Keratinocyte (primary cell): ENCODE measurements around the gene AFTPH. TPM values are rescaled to one million over a fixed set of nuclear protein-coding genes. Genes with fewer than 3 reads are reported as not detected.
A peak's percentile ranks its signal among the peaks of the same experiment; 100 is the strongest.

Experiments
- DNase-seq: peaks from one replicate; pipeline ENCODE4 v3.0.0-alpha.2; 2011; ENCODE audit warnings: low read depth, missing footprints, low spot score
- FAIRE-seq: peaks from 2 replicates; lab custom pipeline; 2011; peaks lifted over from hg19 to GRCh38; lab: Jason Lieb, UNC
- H2AFZ ChIP-seq: 2 replicates; pipeline ENCODE4 v1.6.0; 2012; ENCODE audit warnings: low read length, control low read depth, inconsistent platforms; ENCODE audit not compliant: control insufficient read depth
- H3K27ac ChIP-seq: 2 replicates; pipeline ENCODE4 v1.5.1; 2011; ENCODE audit warnings: low read length; ENCODE audit not compliant: control insufficient read depth, insufficient read depth
- H3K27me3 ChIP-seq: 3 replicates; pipeline ENCODE4 v1.6.0; 2011; ENCODE audit warnings: low read length; ENCODE audit not compliant: control insufficient read depth, insufficient read depth; ENCODE audit errors: extremely low read depth
- H3K36me3 ChIP-seq, 2 experiments: 2 replicates in 1 of 2; 3 replicates in 1 of 2; pipeline ENCODE4 v1.5.1; 2011; ENCODE audit warnings: low read length in 2 of 2, mild to moderate bottlenecking in 1 of 2; ENCODE audit not compliant: control insufficient read depth in 2 of 2, insufficient read depth in 2 of 2; ENCODE audit errors: extremely low read depth in 1 of 2
- H3K4me1 ChIP-seq: 3 replicates; pipeline ENCODE4 v1.5.1; 2011; ENCODE audit warnings: low read length; ENCODE audit not compliant: control insufficient read depth, insufficient read depth; ENCODE audit errors: extremely low read depth
- H3K4me2 ChIP-seq: 3 replicates; pipeline ENCODE4 v1.6.0; 2011; ENCODE audit warnings: low read depth, low read length; ENCODE audit not compliant: control insufficient read depth, insufficient read depth; ENCODE audit errors: extremely low read depth
- H3K4me3 ChIP-seq, 3 experiments: fragments of 200-600 bp in 1 of 3; sonication (generic) in 1 of 3; 2 replicates in 2 of 3; 3 replicates in 1 of 3; pipeline ENCODE4 v1.5.1; 2011 to 2016; ENCODE audit warnings: low read length in 3 of 3, mild to moderate bottlenecking in 3 of 3, control low read depth in 2 of 3, inconsistent platforms in 1 of 3, low read depth in 1 of 3, mixed read lengths in 1 of 3, mixed run types in 1 of 3, moderate library complexity in 1 of 3; ENCODE audit not compliant: control insufficient read depth in 2 of 3, insufficient read depth in 2 of 3; ENCODE audit errors: extremely low read depth in 1 of 3
- H3K79me2 ChIP-seq: 2 replicates; pipeline ENCODE4 v1.6.0; 2012; ENCODE audit warnings: low read length; ENCODE audit not compliant: control insufficient read depth, insufficient read depth
- H3K9ac ChIP-seq: 3 replicates; pipeline ENCODE4 v1.6.0; 2011; ENCODE audit warnings: low read length; ENCODE audit not compliant: control insufficient read depth, insufficient read depth; ENCODE audit errors: extremely low read depth
- H3K9me1 ChIP-seq: 3 replicates; pipeline ENCODE4 v1.6.0; 2011; ENCODE audit warnings: low read length; ENCODE audit not compliant: control insufficient read depth, insufficient read depth; ENCODE audit errors: extremely low read depth
- H3K9me3 ChIP-seq: 2 replicates; pipeline ENCODE4 v1.5.1; 2012; ENCODE audit warnings: low read depth, low read length; ENCODE audit not compliant: control insufficient read depth
- H4K20me1 ChIP-seq: 3 replicates; pipeline ENCODE4 v1.6.0; 2011; ENCODE audit warnings: low read length; ENCODE audit not compliant: control insufficient read depth, insufficient read depth; ENCODE audit errors: extremely low read depth
- EZH2 ChIP-seq: IDR thresholded peaks from one replicate; pipeline ENCODE4 v1.6.1; 2012; ENCODE audit warnings: inconsistent platforms, mild to moderate bottlenecking, low read length, moderate library complexity
- dilution Hi-C: fragments of 300-500 bp; cut with MboI; formaldehyde crosslinking; loops from one replicate; pipeline ENCODE4 v1.7.0; 2020; ENCODE audit warnings: low sequenced_read_pairs; ENCODE audit not compliant: extremely low pct_ligation_motif_present
- polyA plus RNA-seq, 5 experiments: library from polyadenylated mRNA; depleted of rRNA in 3 of 5; stranded (reverse) in 3 of 5; stranded (forward) in 1 of 5; unstranded in 1 of 5; fragments of >200 nt; gene quantifications; 1 replicate in 1 of 5; 2 replicates in 3 of 5; 3 replicates in 1 of 5; pipeline versions ENCODE4 v1.2.1 to v1.2.3, GENCODE V29; 2011 to 2012; ENCODE audit warnings: missing spikeins in 2 of 5, low read depth in 1 of 5, low replicate concordance in 1 of 5
- TF ChIP-seq, protein P1 (sequence below), 3 experiments: IDR thresholded peaks in 1 of 3; conservative IDR thresholded peaks in 1 of 3; optimal IDR thresholded peaks in 1 of 3; 2 replicates in 2 of 3; 3 replicates in 1 of 3; pipeline versions ENCODE3 to v1.5.1; 2011; ENCODE audit warnings: low read length in 3 of 3, mild to moderate bottlenecking in 3 of 3, moderate library complexity in 2 of 3, control low read depth in 1 of 3, inconsistent platforms in 1 of 3; ENCODE audit not compliant: insufficient read depth in 2 of 3; ENCODE audit errors: extremely low read depth in 1 of 3

Gene AFTPH
- polyA plus RNA-seq, 1 donor (not counting 4 experiments of a cell fraction or from before 2014, with no cell fraction given) = 28.3 TPM

- H3K27me3 ChIP-seq = no peaks in the 10 kb centered on the region
- H3K4me1 ChIP-seq = peaks cover 6% of the 10 kb centered on the region
- H3K9me1 ChIP-seq = no peaks in the 10 kb centered on the region
- peak overlapping the region; percentile 78 for H3K9ac ChIP-seq
- H3K27ac ChIP-seq = peak overlapping the region; percentile 72
- DNase-seq (peak; percentile 46), FAIRE-seq (peak; percentile 76)
- peak overlapping the region; percentile 100 for H3K4me2 ChIP-seq
- no peaks in the 10 kb centered on the region for H4K20me1 ChIP-seq
- dilution Hi-C loops = no loop called here
- H3K9me3 ChIP-seq = no peaks in the 10 kb centered on the region
- peaks cover 35% of the 10 kb centered on the region for H3K79me2 ChIP-seq
- TF ChIP-seq, protein P1, sequence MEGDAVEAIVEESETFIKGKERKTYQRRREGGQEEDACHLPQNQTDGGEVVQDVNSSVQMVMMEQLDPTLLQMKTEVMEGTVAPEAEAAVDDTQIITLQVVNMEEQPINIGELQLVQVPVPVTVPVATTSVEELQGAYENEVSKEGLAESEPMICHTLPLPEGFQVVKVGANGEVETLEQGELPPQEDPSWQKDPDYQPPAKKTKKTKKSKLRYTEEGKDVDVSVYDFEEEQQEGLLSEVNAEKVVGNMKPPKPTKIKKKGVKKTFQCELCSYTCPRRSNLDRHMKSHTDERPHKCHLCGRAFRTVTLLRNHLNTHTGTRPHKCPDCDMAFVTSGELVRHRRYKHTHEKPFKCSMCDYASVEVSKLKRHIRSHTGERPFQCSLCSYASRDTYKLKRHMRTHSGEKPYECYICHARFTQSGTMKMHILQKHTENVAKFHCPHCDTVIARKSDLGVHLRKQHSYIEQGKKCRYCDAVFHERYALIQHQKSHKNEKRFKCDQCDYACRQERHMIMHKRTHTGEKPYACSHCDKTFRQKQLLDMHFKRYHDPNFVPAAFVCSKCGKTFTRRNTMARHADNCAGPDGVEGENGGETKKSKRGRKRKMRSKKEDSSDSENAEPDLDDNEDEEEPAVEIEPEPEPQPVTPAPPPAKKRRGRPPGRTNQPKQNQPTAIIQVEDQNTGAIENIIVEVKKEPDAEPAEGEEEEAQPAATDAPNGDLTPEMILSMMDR (optimal IDR thresholded peaks at IDR 0.05 in 1 of 3, IDR thresholded peaks at IDR 0.05 in 1 of 3, conservative IDR thresholded peaks at IDR 0.05 in 1 of 3; ENCODE audit: extremely low read depth in 1 of 3, insufficient read depth in 2 of 3, low read length in 3 of 3) = peak in 2 of 3 experiments; percentile 69 to 70
- TF ChIP-seq EZH2 = no peak
- peak overlapping the region; percentile 92 for H2AFZ ChIP-seq
- H3K36me3 ChIP-seq = no peaks in the 10 kb centered on the region
- H3K4me3 ChIP-seq = peak overlapping the region; percentile 78 to 94 (median 87)
These were observed 1.2 kb upstream of the AFTPH start for GRCh38 chr2:64522843-64523428.

DNA sequence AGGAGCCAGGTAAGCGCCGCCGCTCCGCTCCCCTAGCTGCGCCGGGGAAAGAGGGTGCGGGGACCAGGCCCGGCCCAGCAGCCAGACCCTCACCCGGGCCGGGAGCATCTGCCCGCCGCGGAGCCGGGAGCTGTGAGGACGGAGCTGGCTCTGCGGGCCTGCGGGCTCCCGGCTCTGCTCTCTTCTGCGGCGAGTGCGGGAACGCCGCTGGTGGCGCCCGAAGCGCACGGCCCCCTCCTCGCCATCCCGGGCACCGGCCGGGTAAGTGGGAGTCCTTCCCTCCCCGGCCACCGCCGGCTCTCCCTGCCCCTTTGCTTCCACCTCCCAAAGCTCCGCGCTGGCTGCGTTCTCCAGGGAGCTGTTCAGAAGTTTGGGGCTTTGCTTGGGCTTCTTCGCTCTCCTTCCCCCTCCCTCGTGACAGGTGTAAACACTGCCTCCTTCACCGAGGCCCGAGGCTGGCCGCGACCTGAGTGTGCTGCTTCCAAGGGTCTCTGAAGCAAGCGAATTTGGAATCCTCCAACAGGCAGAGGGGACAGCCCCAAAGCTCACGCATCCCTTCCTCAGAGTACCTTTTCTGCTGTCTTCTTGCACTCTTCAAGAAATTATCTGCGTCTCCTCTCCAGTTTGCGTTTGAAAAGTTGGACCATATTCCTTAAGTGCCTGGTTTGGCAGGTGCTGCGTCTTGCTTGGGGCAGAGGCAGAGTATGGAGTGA lies 632 bp downstream of the AFTPH start:
- dilution Hi-C loops = no loop called here
- H3K9me3 ChIP-seq = no peaks in the 10 kb centered on the region
- H3K79me2 ChIP-seq = peaks cover 54% of the 10 kb centered on the region
- peaks cover 6% of the 10 kb centered on the region for H3K4me1 ChIP-seq
- peak overlapping the region; percentile 78 to 95 (median 87) for H3K4me3 ChIP-seq
- no peaks in the 10 kb centered on the region for H3K27me3 ChIP-seq
- H3K4me2 ChIP-seq = peak overlapping the region; percentile 96
- no peak for FAIRE-seq
- no peaks in the 10 kb centered on the region for H3K9me1 ChIP-seq
- H4K20me1 ChIP-seq = no peaks in the 10 kb centered on the region
- no peak for DNase-seq
- H2AFZ ChIP-seq = peak overlapping the region; percentile 86
- H3K27ac ChIP-seq = peak overlapping the region; percentile 71
- TF ChIP-seq EZH2 = no peak
- TF ChIP-seq, protein P1 (optimal IDR thresholded peaks at IDR 0.05 in 1 of 3, IDR thresholded peaks at IDR 0.05 in 1 of 3, conservative IDR thresholded peaks at IDR 0.05 in 1 of 3; ENCODE audit: extremely low read depth in 1 of 3, insufficient read depth in 2 of 3, low read length in 3 of 3) = no peak
- no peaks in the 10 kb centered on the region for H3K36me3 ChIP-seq
- H3K9ac ChIP-seq = peak overlapping the region; percentile 78
